IMR-90 (cell line): Measurements from ENCODE around the gene PLA2G4D. TPM values are rescaled to one million over a fixed set of nuclear protein-coding genes. Genes with fewer than 3 reads are reported as not detected.
A peak's percentile ranks its signal among the peaks of the same experiment; 100 is the strongest.

Experiments
- ATAC-seq: fragments of 200-7000 bp; cut with Tn5 transposase; 2 replicates; pipeline ENCODE4 v1.9.1; 2020; ENCODE audit warnings: low read depth, mild to moderate bottlenecking, moderate library complexity
- BruUV-seq: library from RNA; stranded (reverse); fragments of 400-500 nt; replicated peaks from 2 replicates; lab custom pipeline; 2021; lab: Mats Ljungman, UMichigan
- CTCF ChIA-PET: fragments of 300-600 bp; formaldehyde crosslinking; extraction: SDS; loops from one replicate; lab custom pipeline; 2021; ENCODE audit warnings: antibody characterized with exemption; lab: Yijun Ruan, JAX
- POLR2A ChIA-PET: fragments of 300-600 bp; sonication (Branson Sonifier 250); formaldehyde crosslinking; loops from one replicate; lab custom pipeline; 2022; ENCODE audit warnings: antibody characterized with exemption; ENCODE audit not compliant: unreplicated experiment; lab: Charles Lee
- DNase-seq: peaks from one replicate; pipeline ENCODE4 v3.0.0; 2013
- H2AFZ ChIP-seq: replicated peaks from 2 replicates; pipeline ENCODE3; 2013; ENCODE audit warnings: low read length, mild to moderate bottlenecking; ENCODE audit not compliant: poor library complexity
- H2AK5ac ChIP-seq: 2 replicates; pipeline ENCODE4 v1.6.1; 2013; ENCODE audit warnings: low read depth, low read length, inconsistent platforms
- H2AK9ac ChIP-seq: replicated peaks from 2 replicates; pipeline ENCODE3; 2013; ENCODE audit warnings: mild to moderate bottlenecking, low read depth, low read length, moderate library complexity; ENCODE audit not compliant: poor library complexity
- H2BK120ac ChIP-seq: 2 replicates; pipeline ENCODE4 v1.6.1; 2013; ENCODE audit warnings: low read depth, low read length, inconsistent platforms
- H2BK15ac ChIP-seq: 3 replicates; pipeline ENCODE4 v1.6.1; 2013; ENCODE audit warnings: low read depth, low read length, inconsistent platforms
- H2BK20ac ChIP-seq: 2 replicates; pipeline ENCODE4 v1.6.1; 2013; ENCODE audit warnings: low read depth, mild to moderate bottlenecking, inconsistent platforms, low read length, moderate library complexity
- H2BK5ac ChIP-seq: 2 replicates; pipeline ENCODE4 v1.6.1; 2013; ENCODE audit warnings: mild to moderate bottlenecking, low read depth, low read length, inconsistent platforms; ENCODE audit not compliant: poor library complexity, severe bottlenecking
- H3K14ac ChIP-seq: replicated peaks from 2 replicates; pipeline ENCODE4 v1.6.1; 2013; ENCODE audit warnings: low read depth, low read length, inconsistent platforms
- H3K18ac ChIP-seq: 2 replicates; pipeline ENCODE4 v1.6.1; 2013; ENCODE audit warnings: low read depth, low read length, control low read depth
- H3K23ac ChIP-seq: 2 replicates; pipeline ENCODE4 v1.6.1; 2013; ENCODE audit warnings: low read depth, low read length, inconsistent platforms
- H3K27ac ChIP-seq: 2 replicates; pipeline ENCODE4 v1.5.1; 2013; ENCODE audit warnings: mild to moderate bottlenecking, control low read depth, low read length; ENCODE audit not compliant: insufficient read depth
- H3K27me3 ChIP-seq: 2 replicates; pipeline ENCODE4 v1.6.1; 2013; ENCODE audit warnings: low read length; ENCODE audit not compliant: control insufficient read depth, insufficient read depth
- H3K36me3 ChIP-seq: 2 replicates; pipeline ENCODE4 v1.6.1; 2013; ENCODE audit warnings: low read length, mixed read lengths; ENCODE audit not compliant: control insufficient read depth, insufficient read depth
- H3K4ac ChIP-seq: 2 replicates; pipeline ENCODE4 v1.6.1; 2013; ENCODE audit warnings: low read depth, low read length, inconsistent platforms
- H3K4me1 ChIP-seq: 2 replicates; pipeline ENCODE4 v1.6.1; 2013; ENCODE audit warnings: low read length, mixed read lengths; ENCODE audit not compliant: control insufficient read depth, insufficient read depth
- H3K4me2 ChIP-seq: 2 replicates; pipeline ENCODE4 v1.6.1; 2013; ENCODE audit warnings: low read depth, mild to moderate bottlenecking, control low read depth, low read length, moderate library complexity
- H3K4me3 ChIP-seq: 2 replicates; pipeline ENCODE4 v1.5.1; 2013; ENCODE audit warnings: low read depth, mild to moderate bottlenecking, control low read depth, low read length, moderate library complexity; ENCODE audit not compliant: insufficient read depth
- H3K56ac ChIP-seq: 2 replicates; pipeline ENCODE4 v1.6.1; 2013; ENCODE audit warnings: low read length, inconsistent platforms; ENCODE audit not compliant: insufficient read depth; ENCODE audit errors: extremely low read depth
- H3K79me1 ChIP-seq, 2 experiments: 2 replicates each; pipeline ENCODE4 v1.6.1; 2013; ENCODE audit warnings: low read length in 2 of 2, inconsistent platforms in 1 of 2, low read depth in 1 of 2
- H3K9ac ChIP-seq: 2 replicates; pipeline ENCODE4 v1.6.1; 2013; ENCODE audit warnings: low read depth, low read length, control low read depth
- H3K9me1 ChIP-seq: 2 replicates; pipeline ENCODE4 v1.6.1; 2013; ENCODE audit warnings: low read length, inconsistent platforms; ENCODE audit not compliant: insufficient read depth
- H3K9me3 ChIP-seq: 2 replicates; pipeline ENCODE4 v1.6.1; 2013; ENCODE audit warnings: low read length; ENCODE audit not compliant: control insufficient read depth, insufficient read depth
- H4K20me1 ChIP-seq: 2 replicates; pipeline ENCODE4 v1.6.1; 2013; ENCODE audit warnings: low read length, inconsistent platforms; ENCODE audit not compliant: insufficient read depth
- H4K5ac ChIP-seq: 2 replicates; pipeline ENCODE4 v1.6.1; 2013; ENCODE audit warnings: mild to moderate bottlenecking, low read depth, low read length, control low read depth
- H4K8ac ChIP-seq, 2 experiments: 2 replicates each; pipeline ENCODE4 v1.6.1; 2013; ENCODE audit warnings: low read depth in 2 of 2, low read length in 2 of 2, control low read depth in 1 of 2, inconsistent platforms in 1 of 2
- H4K91ac ChIP-seq: 2 replicates; pipeline ENCODE4 v1.6.1; 2013; ENCODE audit warnings: low read depth, low read length, inconsistent platforms; ENCODE audit not compliant: insufficient read depth
- BHLHE40 ChIP-seq: fragments of 150-350 bp; IDR thresholded peaks from 2 replicates; pipeline ENCODE4 v1.6.1; 2016; ENCODE audit warnings: mild to moderate bottlenecking, low read depth, low read length
- CHD1 ChIP-seq: IDR thresholded peaks from 2 replicates; pipeline ENCODE4 v1.6.1; 2012; ENCODE audit warnings: low read depth, low read length, improper control_type of control experiment
- CTCF ChIP-seq: conservative IDR thresholded peaks from 2 replicates; pipeline ENCODE4 v1.5.1; 2012; ENCODE audit warnings: mild to moderate bottlenecking, low read depth, low read length, improper control_type of control experiment
- FOS ChIP-seq: fragments of 150-350 bp; IDR thresholded peaks from 2 replicates; pipeline ENCODE4 v1.6.1; 2016; ENCODE audit warnings: low read depth, low read length
- MXI1 ChIP-seq: IDR thresholded peaks from 2 replicates; pipeline ENCODE4 v1.6.1; 2012; ENCODE audit warnings: low read depth, mild to moderate bottlenecking, low read length, moderate library complexity, borderline replicate concordance
- NFE2L2 ChIP-seq: fragments of 150-350 bp; IDR thresholded peaks from 2 replicates; pipeline ENCODE4 v1.6.1; 2016; ENCODE audit warnings: low read depth, mild to moderate bottlenecking, low read length
- POLR2A ChIP-seq: IDR thresholded peaks from 2 replicates; pipeline ENCODE4 v1.6.1; 2012; ENCODE audit warnings: mild to moderate bottlenecking, low read depth, low read length
- RAD21 ChIP-seq: IDR thresholded peaks from 2 replicates; pipeline ENCODE4 v1.6.1; 2012; ENCODE audit warnings: low read length, improper control_type of control experiment
- RCOR1 ChIP-seq: IDR thresholded peaks from 2 replicates; pipeline ENCODE4 v1.6.1; 2012; ENCODE audit warnings: mild to moderate bottlenecking, low read length, improper control_type of control experiment; ENCODE audit not compliant: insufficient replicate concordance
- SMC3 ChIP-seq: fragments of 150-350 bp; IDR thresholded peaks from 2 replicates; pipeline ENCODE4 v1.6.1; 2016; ENCODE audit warnings: low read depth, mild to moderate bottlenecking, antibody characterized with exemption, low read length, moderate library complexity
- USF2 ChIP-seq: fragments of 150-350 bp; IDR thresholded peaks from 2 replicates; pipeline ENCODE4 v1.6.1; 2017; ENCODE audit warnings: mild to moderate bottlenecking, antibody characterized with exemption, low read length, low read depth
- WGBS, 2 experiments: methylation state at CpG; one replicate each; pipeline versions ENCODE4 v1.1.5 to v1.1.7; 2013; ENCODE audit warnings: missing lambda C conversion rate in 2 of 2; ENCODE audit not compliant: insufficient read length in 1 of 2; ENCODE audit errors: extremely low coverage in 2 of 2; 5-methylcytosine and 5-hydroxymethylcytosine counted together
- dilution Hi-C: fragments of 300-500 bp; cut with HindIII; formaldehyde crosslinking; loops from one replicate; pipeline ENCODE4 v1.14.3; 2018; ENCODE audit warnings: low sequenced_read_pairs; ENCODE audit not compliant: unreplicated experiment
- in situ Hi-C: fragments of 300-500 bp; cut with MboI; formaldehyde crosslinking; loops from 3 replicates; pipeline ENCODE4 v1.14.3; 2019; ENCODE audit warnings: low sequenced_read_pairs, inconsistent platforms, mixed read lengths
- intact Hi-C: fragments of 100-400 bp; cut with micrococcal nuclease; formaldehyde crosslinking; loops from 2 replicates; pipeline ENCODE4 v1.10.0; 2022
- polyA plus RNA-seq, 3 experiments: library from polyadenylated mRNA; depleted of rRNA; stranded (reverse); fragments of >200 nt; gene quantifications; 2 replicates each; pipeline ENCODE4 v1.2.3, GENCODE V29; 2012; ENCODE audit warnings: low replicate concordance in 1 of 3
- total RNA-seq: library from RNA; depleted of rRNA; stranded (reverse); fragments of >200 nt; gene quantifications from 2 replicates; pipeline ENCODE4 v1.2.3, GENCODE V29; 2012

The PLA2G4D gene
- total and polyA plus RNA-seq, 2 of the 4 experiments (the other 2 are of a cell fraction), result not detected

GRCh38 chr15:42059661-42060476 lies 34.5 kb downstream of the PLA2G4D start:
- H2BK5ac ChIP-seq, result no peak overlapping the region
- H2AK5ac ChIP-seq, result no peak overlapping the region
- no peaks in the 10 kb centered on the region for H3K4me1 ChIP-seq
- H3K4ac ChIP-seq, result no peak overlapping the region
- no peak overlapping the region for H2BK120ac ChIP-seq
- H2BK15ac ChIP-seq, result no peak overlapping the region
- no peak overlapping the region for H2BK20ac ChIP-seq
- no TSS peak for BruUV-seq
- no peak overlapping the region for H3K14ac ChIP-seq
- TF ChIP-seq USF2 (no peak), CTCF (peak; percentile 76), RAD21 (peak; percentile 59), FOS (no peak), SMC3 (peak; percentile 60), POLR2A (no peak), BHLHE40 (no peak), MXI1 (no peak), NFE2L2 (no peak), CHD1 (no peak), RCOR1 (no peak)
- in situ Hi-C loops (no loop called here), dilution Hi-C loops (no loop called here), intact Hi-C loops (loop anchor here (1.0 to 5.0 kb wide), 2 partner anchors 71 to 128 kb away; no protein-coding TSS in a partner anchor)
- no peak overlapping the region for H4K91ac ChIP-seq
- peak; percentile 21 for DNase-seq
- peak; percentile 42; the same call in 1 of the 2 replicates for ATAC-seq
- CTCF ChIA-PET, result no interaction called here
- no peak overlapping the region for H3K4me2 ChIP-seq
- H3K79me1 ChIP-seq, result no peaks in the 10 kb centered on the region
- no peak overlapping the region for H3K56ac ChIP-seq
- no peaks in the 10 kb centered on the region; the same call in 1 of the 2 replicates for H3K9me1 ChIP-seq
- no peak overlapping the region for H3K4me3 ChIP-seq
- 65% methylated on average over 4 of the region's 14 CpGs; no CpG with 5 or more reads in 1 of the 2 experiments for WGBS, 2 experiments
- no peak overlapping the region for H4K5ac ChIP-seq
- H3K18ac ChIP-seq, result no peak overlapping the region
- no peak overlapping the region for H2AK9ac ChIP-seq
- H3K23ac ChIP-seq, result no peak overlapping the region
- no peak overlapping the region for H2AFZ ChIP-seq
- no peak overlapping the region for H4K8ac ChIP-seq
- H3K27me3 ChIP-seq, result peaks cover 47% of the 10 kb centered on the region
- peaks cover 5% of the 10 kb centered on the region; the same call in 1 of the 2 replicates for H4K20me1 ChIP-seq
- no peaks in the 10 kb centered on the region for H3K9me3 ChIP-seq
- no peaks in the 10 kb centered on the region for H3K36me3 ChIP-seq
- H3K9ac ChIP-seq, result no peak overlapping the region
- POLR2A ChIA-PET, result no interaction called here
- no peak overlapping the region for H3K27ac ChIP-seq
